ENCODE measurements around the gene SMC2.

SMC2 gene

GRCh38 chr9:104093647-104094533, at the start of gene SMC2:
Gene SMC2 (plus strand): TSS chr9:104094309. CDS start chr9:104095385, 1,076 bp downstream.
- DNase-seq, result peak; percentile 67 to 87

GRCh38 chr9:104068546-104068945, 25.6 kb upstream of the SMC2 start:
- DNase-seq, result no peak

GRCh38 chr9:104069288-104069687, 24.8 kb upstream of the SMC2 start:
- no peak for DNase-seq

- no peak for DNase-seq
Measured at GRCh38 chr9:104071589-104071988, 22.5 kb upstream of the SMC2 start.

GRCh38 chr9:104073098-104073769, 20.9 kb upstream of the SMC2 start:
- DNase-seq, result no peak

- no peak for DNase-seq
Measured at GRCh38 chr9:104073770-104074133, 20.4 kb upstream of the SMC2 start.

- DNase-seq, result no peak
Measured at GRCh38 chr9:104074876-104075275, 19.2 kb upstream of the SMC2 start.

- DNase-seq, result no peak
Measured at GRCh38 chr9:104075801-104076753, 18.0 kb upstream of the SMC2 start.

- no peak for DNase-seq
Measured at GRCh38 chr9:104078596-104078995, 15.5 kb upstream of the SMC2 start.

- DNase-seq, result no peak
Measured at GRCh38 chr9:104080983-104081382, 13.1 kb upstream of the SMC2 start.

GRCh38 chr9:104082168-104082567, 11.9 kb upstream of the SMC2 start:
- DNase-seq, result no peak

GRCh38 chr9:104085525-104085924, 8.6 kb upstream of the SMC2 start:
- DNase-seq, result no peak

- DNase-seq, result no peak
Measured at GRCh38 chr9:104087894-104088293, 6.2 kb upstream of the SMC2 start.

GRCh38 chr9:104088416-104088815, 5.7 kb upstream of the SMC2 start:
- no peak for DNase-seq

- DNase-seq, result no peak
Measured at GRCh38 chr9:104090578-104090977, 3.5 kb upstream of the SMC2 start.

GRCh38 chr9:104091116-104091515, 3.0 kb upstream of the SMC2 start:
- DNase-seq, result no peak

- no peak for DNase-seq
Measured at GRCh38 chr9:104091708-104092107, 2.4 kb upstream of the SMC2 start.

GRCh38 chr9:104092192-104092591, 1.9 kb upstream of the SMC2 start:
- DNase-seq, result no peak

- DNase-seq, result no peak
Measured at GRCh38 chr9:104092875-104093600, 1.1 kb upstream of the SMC2 start.

- DNase-seq, result no peak
Measured at GRCh38 chr9:104094534-104095015, 466 bp downstream of the SMC2 start.

- DNase-seq, result no peak
Measured at GRCh38 chr9:104099630-104100029, 5.5 kb downstream of the SMC2 start.

GRCh38 chr9:104104360-104104759, 10.3 kb downstream of the SMC2 start:
- no peak for DNase-seq
